GM12878 (cell line): ENCODE data around the gene IRF7. TPM values are rescaled to one million over a fixed set of nuclear protein-coding genes. Genes with fewer than 3 reads are reported as not detected.
A peak's percentile ranks its signal among the peaks of the same experiment; 100 is the strongest.

Experiments used
- ATAC-seq: fragments of 200-7000 bp; cut with Tn5 transposase; 3 replicates; pipeline ENCODE4 v1.9.1; 2020; ENCODE audit warnings: mild to moderate bottlenecking, moderate library complexity
- BruUV-seq: library from RNA; stranded (reverse); fragments of 400-500 nt; replicated peaks from 2 replicates; lab custom pipeline; 2021; lab: Mats Ljungman, UMichigan
- CTCF ChIA-PET: fragments of 300-600 bp; sonication (Branson Sonifier 250); formaldehyde crosslinking; extraction: SDS; loops from one replicate; lab custom pipeline; 2021; ENCODE audit warnings: inconsistent platforms; lab: Yijun Ruan, JAX
- POLR2A ChIA-PET: fragments of 350-600 bp; formaldehyde crosslinking; extraction: SDS; loops from one replicate; lab custom pipeline; 2021; ENCODE audit warnings: inconsistent platforms; lab: Charles Lee
- RAD21 ChIA-PET: fragments of 300-600 bp; sonication (Branson Sonifier 250); formaldehyde crosslinking; loops from one replicate; lab custom pipeline; 2023; ENCODE audit warnings: antibody characterized with exemption; ENCODE audit not compliant: unreplicated experiment; lab: Charles Lee
- SMC1A ChIA-PET: fragments of 300-600 bp; sonication (Branson Sonifier 250); formaldehyde crosslinking; loops from one replicate; lab custom pipeline; 2023; ENCODE audit not compliant: unreplicated experiment, uncharacterized antibody; lab: Charles Lee
- DNase-seq: peaks from one replicate; pipeline ENCODE4 v3.0.0-alpha.2; 2011; ENCODE audit warnings: low read depth, low spot score
- FAIRE-seq: peaks from 3 replicates; lab custom pipeline; 2011; peaks lifted over from hg19 to GRCh38; lab: Jason Lieb, UNC
- H2AFZ ChIP-seq: 2 replicates; pipeline ENCODE4 v1.6.0; 2011; ENCODE audit warnings: low read depth, low read length, control low read depth; ENCODE audit not compliant: control insufficient read depth
- H3K27ac ChIP-seq: 2 replicates; pipeline ENCODE4 v1.5.1; 2011; ENCODE audit warnings: control low read depth; ENCODE audit not compliant: control insufficient read depth, insufficient read depth
- H3K27me3 ChIP-seq, 2 experiments: replicated peaks in 1 of 2; 2 replicates each; pipeline versions ENCODE4 v1.6.0 to v1.6.1; 2011; ENCODE audit warnings: low read length in 1 of 2; ENCODE audit not compliant: control insufficient read depth in 2 of 2, insufficient read depth in 2 of 2
- H3K36me3 ChIP-seq, 2 experiments: 2 replicates each; pipeline ENCODE4 v1.5.1; 2011; ENCODE audit warnings: low read length in 1 of 2; ENCODE audit not compliant: control insufficient read depth in 2 of 2, insufficient read depth in 2 of 2
- H3K4me1 ChIP-seq: 2 replicates; pipeline ENCODE4 v1.6.1; 2011; ENCODE audit warnings: mild to moderate bottlenecking, low read length, moderate library complexity, mixed read lengths; ENCODE audit not compliant: control insufficient read depth, insufficient read depth
- H3K4me2 ChIP-seq: 2 replicates; pipeline ENCODE4 v1.6.0; 2011; ENCODE audit warnings: control low read depth; ENCODE audit not compliant: control insufficient read depth, insufficient read depth
- H3K4me3 ChIP-seq: fragments of 200-600 bp; sonication (generic); 2 replicates; pipeline ENCODE4 v1.5.1; 2016
- H3K79me2 ChIP-seq: 2 replicates; pipeline ENCODE4 v1.6.0; 2011; ENCODE audit warnings: low read length; ENCODE audit not compliant: control insufficient read depth, insufficient read depth
- H3K9ac ChIP-seq: 2 replicates; pipeline ENCODE4 v1.8.0; 2011; ENCODE audit warnings: low read length, control low read depth, mixed read lengths; ENCODE audit not compliant: control insufficient read depth, insufficient read depth
- H3K9me3 ChIP-seq: replicated peaks from 3 replicates; pipeline ENCODE4 v1.5.1; 2011; ENCODE audit warnings: mild to moderate bottlenecking, low read length; ENCODE audit not compliant: control insufficient read depth, insufficient read depth
- H4K20me1 ChIP-seq: 2 replicates; pipeline ENCODE4 v1.6.0; 2011; ENCODE audit not compliant: control insufficient read depth, insufficient read depth
- ATF3 ChIP-seq: IDR thresholded peaks from 2 replicates; pipeline ENCODE4 v1.6.1; 2011; ENCODE audit warnings: low read depth, mild to moderate bottlenecking, low read length, moderate library complexity, borderline replicate concordance; ENCODE audit errors: extremely low read depth
- BHLHE40 ChIP-seq, 2 experiments: fragments of 450-650 bp in 1 of 2; IDR thresholded peaks; 2 replicates each; pipeline ENCODE4 v1.6.1; 2011 to 2017; ENCODE audit warnings: low read depth in 2 of 2, borderline replicate concordance in 1 of 2, improper control_type of control experiment in 1 of 2, low read length in 1 of 2, mild to moderate bottlenecking in 1 of 2
- ETV6 ChIP-seq, 2 experiments: fragments of 450-650 bp in 1 of 2; IDR thresholded peaks in 1 of 2; conservative IDR thresholded peaks in 1 of 2; 2 replicates each; pipeline ENCODE4 v1.6.1; 2014; ENCODE audit warnings: antibody characterized with exemption in 1 of 2, borderline replicate concordance in 1 of 2, low read depth in 1 of 2, mild to moderate bottlenecking in 1 of 2, moderate library complexity in 1 of 2
- HDAC2 ChIP-seq: fragments of 200-600 bp; sonication (generic); IDR thresholded peaks from 2 replicates; pipeline ENCODE4 v1.6.1; 2017
- JUNB ChIP-seq: IDR thresholded peaks from 2 replicates; pipeline ENCODE4 v1.6.1; 2016; ENCODE audit warnings: antibody characterized with exemption, mild to moderate bottlenecking
- NR2C2 ChIP-seq: IDR thresholded peaks from 2 replicates; pipeline ENCODE4 v1.6.1; 2011; ENCODE audit warnings: borderline replicate concordance, low read depth; ENCODE audit not compliant: control insufficient read depth, insufficient read length
- PAX8 ChIP-seq: fragments of 450-650 bp; IDR thresholded peaks from 2 replicates; pipeline ENCODE4 v1.6.1; 2017; ENCODE audit warnings: mild to moderate bottlenecking, moderate library complexity
- POLR2A ChIP-seq: IDR thresholded peaks from 2 replicates; pipeline ENCODE4 v1.6.1; 2011; ENCODE audit warnings: low read depth, mild to moderate bottlenecking, low read length
- POU2F2 ChIP-seq: IDR thresholded peaks from 3 replicates; pipeline ENCODE4 v1.6.1; 2011; ENCODE audit warnings: low read depth, mild to moderate bottlenecking, low read length, borderline replicate concordance
- RBBP5 ChIP-seq: fragments of 200-600 bp; sonication (generic); conservative IDR thresholded peaks from 2 replicates; pipeline ENCODE4 v1.6.1; 2016
- RELA ChIP-seq: fragments of 450-650 bp; IDR thresholded peaks from 2 replicates; pipeline ENCODE4 v1.8.0; 2014; ENCODE audit warnings: borderline replicate concordance; ENCODE audit not compliant: partially characterized antibody
- RELB ChIP-seq: fragments of 450-650 bp; IDR thresholded peaks from 2 replicates; pipeline ENCODE4 v1.6.1; 2017; ENCODE audit warnings: low read depth, mild to moderate bottlenecking, moderate library complexity
- SP1 ChIP-seq: IDR thresholded peaks from one replicate; pipeline ENCODE4 v1.6.1; 2011; ENCODE audit warnings: low read depth, low read length
- SUPT20H ChIP-seq: IDR thresholded peaks from 2 replicates; pipeline ENCODE4 v1.6.1; 2011; ENCODE audit warnings: low read depth, mild to moderate bottlenecking, low read length, moderate library complexity, borderline replicate concordance; ENCODE audit not compliant: control insufficient read depth
- ZNF207 ChIP-seq: fragments of 450-650 bp; IDR thresholded peaks from 2 replicates; pipeline ENCODE4 v1.6.1; 2014; ENCODE audit warnings: antibody characterized with exemption, mild to moderate bottlenecking, borderline replicate concordance
- ZNF274 ChIP-seq: IDR thresholded peaks from one replicate; pipeline ENCODE4 v1.8.0; 2011; ENCODE audit not compliant: insufficient read length, insufficient read depth
- WGBS: methylation state at CpG from one replicate; pipeline ENCODE4 v1.1.6; 2016; ENCODE audit warnings: low lambda C conversion rate; ENCODE audit not compliant: insufficient replicate concordance, insufficient coverage; ENCODE audit errors: missing lambda C conversion rate; 5-methylcytosine and 5-hydroxymethylcytosine counted together
- in situ Hi-C: fragments of 300-500 bp; cut with MboI; formaldehyde crosslinking; loops from 9 replicates; pipeline ENCODE4 v1.14.3; 2018; ENCODE audit warnings: mixed read lengths
- intact Hi-C: fragments of 100-400 bp; cut with micrococcal nuclease; formaldehyde crosslinking; loops from one replicate; pipeline ENCODE4 v1.14.2; 2022; ENCODE audit not compliant: unreplicated experiment
- polyA plus RNA-seq, 11 experiments: library from polyadenylated mRNA; depleted of rRNA in 4 of 11; unstranded in 6 of 11; stranded (reverse) in 5 of 11; fragments of >200 nt; fragmentation: Nextera tagmentation in 4 of 11; fragmentation: Illumina TruSeq in 1 of 11; extraction: Ambion mirVana in 4 of 11; extraction: Trizol in 1 of 11; gene quantifications; 1 replicate in 1 of 11; 2 replicates in 10 of 11; pipeline versions ENCODE4 v1.2.1 to v1.2.3, GENCODE V29; 2011 to 2016; ENCODE audit warnings: inconsistent platforms in 2 of 11, missing spikeins in 2 of 11, low read depth in 1 of 11
- total RNA-seq, 4 experiments: library from RNA; depleted of rRNA in 3 of 4; stranded (reverse); fragments of >200 nt in 3 of 4; fragmentation: Illumina TruSeq in 1 of 4; extraction: Trizol in 1 of 4; gene quantifications; 2 replicates each; pipeline versions ENCODE4 v1.2.1 to v1.2.3, GENCODE V29; 2013 to 2021

The IRF7 gene
- total and polyA plus RNA-seq, 10 of the 15 experiments (the other 5 are each of a cell fraction or from before 2014, with no cell fraction given) = 4.4 to 141 (median 67.6) TPM

- Histone ChIP-seq H3K36me3 (peaks cover 21 to 75% of the 10 kb centered on the region in 2 experiments; a peak in 3 of 4 replicates), H3K4me2 (no peak overlapping the region), H3K4me3 (no peak overlapping the region), H2AFZ (no peak overlapping the region), H3K79me2 (peaks cover 7% of the 10 kb centered on the region), H3K9me3 (no peaks in the 10 kb centered on the region), H3K27me3 (no peaks in the 10 kb centered on the region), H4K20me1 (peaks cover 11% of the 10 kb centered on the region), H3K4me1 (peaks cover 7% of the 10 kb centered on the region), H3K9ac (no peak overlapping the region), H3K27ac (no peak overlapping the region)
- 93% methylated on average over 24 of the region's 28 CpGs for WGBS
- POLR2A ChIA-PET = no interaction called here
- ATAC-seq = no peak
- FAIRE-seq = no peak
- intact Hi-C loops (no loop called here), in situ Hi-C loops (no loop called here)
- RAD21 ChIA-PET = no interaction called here
- TF ChIP-seq ZNF207 (no peak), POLR2A (peak; percentile 27; the same call in 1 of the 2 replicates)
- SMC1A ChIA-PET = no interaction called here
- BruUV-seq = no TSS peak
- no peak for DNase-seq
- CTCF ChIA-PET = no interaction called here
These were observed 6.9 kb downstream of the IRF7 start for GRCh38 chr11:608791-609251.

GRCh38 chr11:607971-608659 lies 7.6 kb downstream of the IRF7 start:
- ChIA-PET CTCF (no interaction called here), SMC1A (no interaction called here), RAD21 (no interaction called here), POLR2A (interaction anchor here (0.7 kb wide), 1 partner anchor 87 kb away, joined by 3 read pairs; the partner anchor contains the start of gene TMEM80)
- Histone ChIP-seq H4K20me1 (peaks cover 9% of the 10 kb centered on the region; the same call in 1 of the 2 replicates), H3K4me2 (no peak overlapping the region), H3K79me2 (peaks cover 2% of the 10 kb centered on the region), H3K4me3 (no peak overlapping the region), H3K9ac (no peak overlapping the region), H3K4me1 (peaks cover 4% of the 10 kb centered on the region), H2AFZ (no peak overlapping the region), H3K27ac (no peak overlapping the region), H3K36me3 (peaks cover 21 to 72% of the 10 kb centered on the region in 2 experiments; a peak in 3 of 4 replicates), H3K27me3 (no peaks in the 10 kb centered on the region), H3K9me3 (no peaks in the 10 kb centered on the region)
- BruUV-seq = no TSS peak
- 95% methylated on average over 44 of the region's 45 CpGs for WGBS
- FAIRE-seq (no peak), ATAC-seq (no peak), DNase-seq (no peak)
- in situ Hi-C loops (no loop called here), intact Hi-C loops (no loop called here)
- no peak for TF ChIP-seq ATF3
- no peak for TF ChIP-seq JUNB
- TF ChIP-seq SUPT20H = no peak
- TF ChIP-seq POU2F2 = no peak
- TF ChIP-seq RELB = no peak
- TF ChIP-seq BHLHE40 (IDR thresholded peaks at IDR 0.05; ENCODE audit: borderline replicate concordance in 1 of 2, low read depth in 2 of 2, low read length in 1 of 2) = no peak
- no peak for TF ChIP-seq ETV6 (conservative IDR thresholded peaks at IDR 0.05 in 1 of 2, IDR thresholded peaks at IDR 0.05 in 1 of 2; ENCODE audit: borderline replicate concordance in 1 of 2, low read depth in 1 of 2)
- TF ChIP-seq HDAC2 = no peak
- no peak for TF ChIP-seq RBBP5
- no peak for TF ChIP-seq PAX8
- TF ChIP-seq RELA = no peak
- TF ChIP-seq ZNF274 = no peak
- TF ChIP-seq SP1 = no peak
- no peak for TF ChIP-seq NR2C2
